Neural crest cell (in vitro differentiated cells): ENCODE data around the gene FAM184B. TPM values are rescaled to one million over a fixed set of nuclear protein-coding genes. Genes with fewer than 3 reads are reported as not detected.
"Not testable (repeated sequence)": the region's sequence is repeated elsewhere in the genome, so short reads cannot be mapped to it uniquely, and the experiment has no call there.

ENCODE experiments used
- DNase-seq: peaks from one replicate; pipeline ENCODE4 v3.0.0; 2021; ENCODE audit warnings: low read depth, mixed read lengths, low spot score
- H3K27ac Mint-ChIP-seq: one replicate; pipeline ENCODE4 v1.8.0; 2021; ENCODE audit warnings: mild to moderate bottlenecking, mixed read lengths; ENCODE audit not compliant: unreplicated experiment
- H3K27me3 Mint-ChIP-seq: 2 replicates; pipeline ENCODE4 v1.8.0; 2021; ENCODE audit warnings: low read depth, mild to moderate bottlenecking, mixed read lengths
- H3K36me3 Mint-ChIP-seq: 2 replicates; pipeline ENCODE4 v1.8.0; 2021; ENCODE audit warnings: low read depth, mild to moderate bottlenecking, mixed read lengths
- H3K4me1 Mint-ChIP-seq: 2 replicates; pipeline ENCODE4 v1.8.0; 2021; ENCODE audit warnings: mixed read lengths
- H3K4me3 Mint-ChIP-seq: one replicate; pipeline ENCODE4 v1.8.0; 2021; ENCODE audit warnings: mild to moderate bottlenecking, mixed read lengths
- H3K9me3 Mint-ChIP-seq: 2 replicates; pipeline ENCODE4 v1.8.0; 2021; ENCODE audit warnings: mixed read lengths
- total RNA-seq: library from RNA; stranded (reverse); gene quantifications from 2 replicates; pipeline ENCODE4 v1.2.1, GENCODE V29; 2021
- TF ChIP-seq, protein P1 (sequence below): fragments of 200-600 bp; sonication (generic); conservative IDR thresholded peaks from 2 replicates; pipeline ENCODE4 v1.5.0; 2021; ENCODE audit warnings: antibody characterized with exemption, mild to moderate bottlenecking

FAM184B gene
- total RNA-seq, 1 donor from 2014 or later = 0.12 TPM

GRCh38 chr4:17718471-17718870 lies 63.0 kb downstream of the FAM184B start:
- peaks cover 4% of the 10 kb centered on the region for H3K27me3 Mint-ChIP-seq

DNA sequence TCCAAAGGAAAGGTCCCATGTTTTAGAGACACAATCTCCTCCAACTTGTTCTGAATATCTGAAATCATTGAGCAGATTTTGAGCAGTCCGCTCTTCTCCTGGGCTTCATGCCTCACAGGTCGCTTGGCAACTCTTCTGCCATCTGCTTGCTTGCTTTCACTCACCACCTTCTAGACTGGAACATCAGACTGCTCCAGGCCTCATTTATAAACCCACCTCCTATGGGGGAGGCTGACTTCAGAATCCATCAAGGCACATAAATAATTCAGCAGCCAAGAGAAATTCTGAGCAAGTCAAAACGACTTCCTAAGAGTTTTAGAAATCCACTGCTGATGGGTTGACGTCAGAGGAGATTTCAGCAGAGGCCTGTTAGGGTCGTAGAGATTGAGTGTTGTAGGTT lies 64.1 kb downstream of the FAM184B start:
- Mint-ChIP-seq H3K4me1 (peaks cover 6% of the 10 kb centered on the region), H3K27ac (no peak overlapping the region), H3K9me3 (no peaks in the 10 kb centered on the region), H3K27me3 (peaks cover 4% of the 10 kb centered on the region), H3K4me3 (no peak overlapping the region), H3K36me3 (no peaks in the 10 kb centered on the region)
- DNase-seq = no peak
- TF ChIP-seq, protein P1, sequence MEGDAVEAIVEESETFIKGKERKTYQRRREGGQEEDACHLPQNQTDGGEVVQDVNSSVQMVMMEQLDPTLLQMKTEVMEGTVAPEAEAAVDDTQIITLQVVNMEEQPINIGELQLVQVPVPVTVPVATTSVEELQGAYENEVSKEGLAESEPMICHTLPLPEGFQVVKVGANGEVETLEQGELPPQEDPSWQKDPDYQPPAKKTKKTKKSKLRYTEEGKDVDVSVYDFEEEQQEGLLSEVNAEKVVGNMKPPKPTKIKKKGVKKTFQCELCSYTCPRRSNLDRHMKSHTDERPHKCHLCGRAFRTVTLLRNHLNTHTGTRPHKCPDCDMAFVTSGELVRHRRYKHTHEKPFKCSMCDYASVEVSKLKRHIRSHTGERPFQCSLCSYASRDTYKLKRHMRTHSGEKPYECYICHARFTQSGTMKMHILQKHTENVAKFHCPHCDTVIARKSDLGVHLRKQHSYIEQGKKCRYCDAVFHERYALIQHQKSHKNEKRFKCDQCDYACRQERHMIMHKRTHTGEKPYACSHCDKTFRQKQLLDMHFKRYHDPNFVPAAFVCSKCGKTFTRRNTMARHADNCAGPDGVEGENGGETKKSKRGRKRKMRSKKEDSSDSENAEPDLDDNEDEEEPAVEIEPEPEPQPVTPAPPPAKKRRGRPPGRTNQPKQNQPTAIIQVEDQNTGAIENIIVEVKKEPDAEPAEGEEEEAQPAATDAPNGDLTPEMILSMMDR = no peak

More at GRCh38 chr4:17718471-17718870, 63.0 kb downstream of the FAM184B start:
- peaks cover 6% of the 10 kb centered on the region for H3K4me1 Mint-ChIP-seq
- H3K9me3 Mint-ChIP-seq = no peaks in the 10 kb centered on the region
- TF ChIP-seq, protein P1 = no peak
- DNase-seq = no peak
- no peak overlapping the region for H3K27ac Mint-ChIP-seq
- no peaks in the 10 kb centered on the region for H3K36me3 Mint-ChIP-seq
- no peak overlapping the region for H3K4me3 Mint-ChIP-seq

DNA sequence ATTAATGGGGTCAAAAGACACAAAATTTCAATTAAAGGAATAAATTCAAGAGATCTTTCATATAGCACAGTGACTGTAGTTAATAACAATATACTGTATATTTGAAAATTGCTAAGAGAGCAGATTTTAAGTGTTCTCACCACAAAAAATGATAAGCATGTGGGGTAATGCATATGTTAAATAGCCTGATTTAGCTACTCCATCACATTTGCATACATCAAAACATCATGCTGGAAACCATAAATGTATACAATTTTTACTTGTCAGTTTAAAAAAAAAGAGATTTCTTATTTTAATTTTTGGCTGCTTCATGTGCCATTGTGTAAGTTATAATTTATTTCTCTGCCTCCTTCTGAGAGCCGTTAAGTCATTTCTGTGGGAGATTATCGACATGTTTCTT lies 65.9 kb downstream of the FAM184B start:
- DNase-seq = no peak
- no peak overlapping the region for H3K4me3 Mint-ChIP-seq
- H3K9me3 Mint-ChIP-seq = no peaks in the 10 kb centered on the region
- no peaks in the 10 kb centered on the region for H3K36me3 Mint-ChIP-seq
- no peak overlapping the region for H3K27ac Mint-ChIP-seq
- H3K4me1 Mint-ChIP-seq = peaks cover 6% of the 10 kb centered on the region
- TF ChIP-seq, protein P1 = no peak
- peaks cover 7% of the 10 kb centered on the region for H3K27me3 Mint-ChIP-seq

- no peak for DNase-seq
- TF ChIP-seq, protein P1 = no peak
- H3K36me3 Mint-ChIP-seq = no peaks in the 10 kb centered on the region
- H3K9me3 Mint-ChIP-seq = no peaks in the 10 kb centered on the region
- peaks cover 3% of the 10 kb centered on the region for H3K27me3 Mint-ChIP-seq
- no peak overlapping the region for H3K4me3 Mint-ChIP-seq
- H3K27ac Mint-ChIP-seq = no peak overlapping the region
- H3K4me1 Mint-ChIP-seq = peaks cover 6% of the 10 kb centered on the region
These were observed 67.6 kb downstream of the FAM184B start for GRCh38 chr4:17713779-17714178.

GRCh38 chr4:17712166-17712565 lies 69.3 kb downstream of the FAM184B start:
- H3K27me3 Mint-ChIP-seq = peaks cover 3% of the 10 kb centered on the region
- no peaks in the 10 kb centered on the region for H3K36me3 Mint-ChIP-seq
- H3K27ac Mint-ChIP-seq = no peak overlapping the region
- TF ChIP-seq, protein P1 = no peak
- H3K9me3 Mint-ChIP-seq = no peaks in the 10 kb centered on the region
- DNase-seq = no peak
- no peak overlapping the region for H3K4me3 Mint-ChIP-seq
- H3K4me1 Mint-ChIP-seq = peaks cover 2% of the 10 kb centered on the region

GRCh38 chr4:17711206-17711605 lies 70.2 kb downstream of the FAM184B start:
- not testable (repeated sequence) for H3K9me3 Mint-ChIP-seq, H3K27ac Mint-ChIP-seq, H3K36me3 Mint-ChIP-seq, H3K27me3 Mint-ChIP-seq, H3K4me1 Mint-ChIP-seq, H3K4me3 Mint-ChIP-seq, DNase-seq
